Loucy (cell line): Measurements from ENCODE around the gene RNFT1.
"Not testable (repeated sequence)": the region's sequence is repeated elsewhere in the genome, so short reads cannot be mapped to it uniquely, and the experiment has no call there.

Experiments
- H2AFZ ChIP-seq: fragments of 200-600 bp; sonication (generic); 2 replicates; pipeline ENCODE4 v1.6.0; 2016; ENCODE audit warnings: antibody characterized with exemption, mild to moderate bottlenecking, low read length, moderate library complexity
- H3F3A ChIP-seq: fragments of 200-600 bp; 2 replicates; pipeline ENCODE4 v1.6.0; 2016; ENCODE audit warnings: antibody characterized with exemption, low read depth, mild to moderate bottlenecking
- H3K27me3 ChIP-seq: fragments of 200-600 bp; sonication (generic); 2 replicates; pipeline ENCODE4 v1.6.1; 2014; ENCODE audit warnings: low read length, mild to moderate bottlenecking; ENCODE audit not compliant: insufficient read depth, poor library complexity, severe bottlenecking
- H3K36me3 ChIP-seq: fragments of 200-600 bp; sonication (generic); 2 replicates; pipeline ENCODE4 v1.6.1; 2016; ENCODE audit warnings: low read length; ENCODE audit not compliant: insufficient read depth
- H3K4me1 ChIP-seq: fragments of 200-600 bp; sonication (generic); 2 replicates; pipeline ENCODE4 v1.5.1; 2014; ENCODE audit warnings: low read length, mild to moderate bottlenecking; ENCODE audit not compliant: insufficient read depth, poor library complexity, severe bottlenecking
- H3K4me2 ChIP-seq: fragments of 200-600 bp; sonication (generic); 2 replicates; pipeline ENCODE4 v1.6.0; 2014; ENCODE audit warnings: antibody characterized with exemption, low read length, low read depth, mild to moderate bottlenecking; ENCODE audit not compliant: poor library complexity, severe bottlenecking
- H3K4me3 ChIP-seq: fragments of 200-600 bp; sonication (generic); 2 replicates; pipeline ENCODE4 v1.5.1; 2014; ENCODE audit warnings: low read length, mild to moderate bottlenecking, mixed read lengths; ENCODE audit not compliant: poor library complexity, severe bottlenecking
- H3K79me2 ChIP-seq: fragments of 200-600 bp; sonication (generic); 2 replicates; pipeline ENCODE4 v1.6.1; 2014; ENCODE audit warnings: low read length; ENCODE audit not compliant: insufficient read depth
- H3K9ac ChIP-seq: fragments of 200-600 bp; sonication (generic); 2 replicates; pipeline ENCODE4 v1.6.0; 2014; ENCODE audit warnings: mild to moderate bottlenecking, low read depth, low read length, moderate library complexity; ENCODE audit not compliant: poor library complexity, severe bottlenecking
- H3K9me2 ChIP-seq: fragments of 200-600 bp; sonication (generic); replicated peaks from 2 replicates; pipeline ENCODE4 v1.6.1; 2016; ENCODE audit warnings: low read depth, low read length, mixed read lengths
- H3K9me3 ChIP-seq: fragments of 200-600 bp; sonication (generic); 2 replicates; pipeline ENCODE4 v1.6.1; 2014; ENCODE audit warnings: mild to moderate bottlenecking, antibody characterized with exemption, low read length, low read depth; ENCODE audit not compliant: insufficient read depth
- H4K20me1 ChIP-seq: fragments of 200-600 bp; sonication (generic); 2 replicates; pipeline ENCODE4 v1.6.0; 2014; ENCODE audit warnings: antibody characterized with exemption, low read length, mild to moderate bottlenecking; ENCODE audit not compliant: insufficient read depth, poor library complexity, severe bottlenecking
- CTCF ChIP-seq: fragments of 200-600 bp; sonication (generic); conservative IDR thresholded peaks from 2 replicates; pipeline ENCODE4 v1.5.1; 2014; ENCODE audit warnings: mild to moderate bottlenecking, antibody characterized with exemption, low read length
- EZH2phosphoT487 ChIP-seq: fragments of 200-600 bp; IDR thresholded peaks from 2 replicates; pipeline ENCODE4 v1.6.1; 2018; ENCODE audit warnings: antibody characterized with exemption, mild to moderate bottlenecking, moderate library complexity, borderline replicate concordance

RNFT1 gene

GRCh38 chr17:59930121-59930520, 34.4 kb downstream of the RNFT1 start:
- H3F3A ChIP-seq, H3K9me3 ChIP-seq, H4K20me1 ChIP-seq, H3K79me2 ChIP-seq, H3K9me2 ChIP-seq, H3K27me3 ChIP-seq, H3K4me2 ChIP-seq, H2AFZ ChIP-seq, H3K9ac ChIP-seq, H3K4me1 ChIP-seq, H3K4me3 ChIP-seq: not testable (repeated sequence)
- H3K36me3 ChIP-seq, result peaks cover 67% of the 10 kb centered on the region; the same call in 1 of the 2 replicates

GRCh38 chr17:59920637-59921036, 43.9 kb downstream of the RNFT1 start:
- peaks cover 58% of the 10 kb centered on the region; the same call in 1 of the 2 replicates for H3K36me3 ChIP-seq
- not testable (repeated sequence) for H2AFZ ChIP-seq, H3K4me2 ChIP-seq

GRCh38 chr17:59916446-59916845, 48.1 kb downstream of the RNFT1 start:
- Histone ChIP-seq H3K9me2 (no peaks in the 10 kb centered on the region), H2AFZ (no peak overlapping the region), H3F3A (no peaks in the 10 kb centered on the region), H3K9me3 (no peaks in the 10 kb centered on the region), H3K4me1 (no peaks in the 10 kb centered on the region), H3K4me2 (no peak overlapping the region), H3K36me3 (peaks cover 83% of the 10 kb centered on the region), H3K4me3 (no peak overlapping the region), H4K20me1 (no peaks in the 10 kb centered on the region), H3K27me3 (no peaks in the 10 kb centered on the region), H3K9ac (no peak overlapping the region), H3K79me2 (no peaks in the 10 kb centered on the region)
- TF ChIP-seq EZH2phosphoT487, result no peak
- TF ChIP-seq CTCF, result no peak

More at GRCh38 chr17:59920637-59921036, 43.9 kb downstream of the RNFT1 start:
- not testable (repeated sequence) for H3K9me3 ChIP-seq, H3K9ac ChIP-seq, H3K4me1 ChIP-seq, H3K27me3 ChIP-seq, H4K20me1 ChIP-seq, H3K79me2 ChIP-seq, H3K9me2 ChIP-seq, H3F3A ChIP-seq, H3K4me3 ChIP-seq

GRCh38 chr17:59914274-59914854, 50.2 kb downstream of the RNFT1 start:
- Histone ChIP-seq H3K79me2 (no peaks in the 10 kb centered on the region), H3K27me3 (no peaks in the 10 kb centered on the region), H3K4me1 (no peaks in the 10 kb centered on the region), H3K9ac (no peak overlapping the region), H4K20me1 (no peaks in the 10 kb centered on the region), H3K4me3 (no peak overlapping the region), H2AFZ (no peak overlapping the region), H3K9me2 (no peaks in the 10 kb centered on the region), H3K36me3 (peaks cover 71% of the 10 kb centered on the region), H3K4me2 (no peak overlapping the region), H3F3A (no peaks in the 10 kb centered on the region), H3K9me3 (no peaks in the 10 kb centered on the region)
- TF ChIP-seq CTCF, result peak; percentile 65
- TF ChIP-seq EZH2phosphoT487, result no peak
